Hepatocyte (in vitro differentiated cells): Measurements from ENCODE around the gene MLXIP. TPM values are rescaled to one million over a fixed set of nuclear protein-coding genes. Genes with fewer than 3 reads are reported as not detected.

ENCODE experiments used
- DNase-seq: peaks from one replicate; pipeline ENCODE4 v3.0.0-alpha.2; 2016; ENCODE audit warnings: low spot score
- H2AFZ ChIP-seq: fragments of 200-600 bp; sonication (generic); 2 replicates; pipeline ENCODE4 v1.6.0; 2016; ENCODE audit warnings: antibody characterized with exemption, mild to moderate bottlenecking
- H3K27ac ChIP-seq: fragments of 200-600 bp; sonication (generic); 2 replicates; pipeline ENCODE4 v1.5.1; 2016; ENCODE audit warnings: mild to moderate bottlenecking
- H3K27me3 ChIP-seq: fragments of 200-600 bp; sonication (generic); 2 replicates; pipeline ENCODE4 v1.6.1; 2016
- H3K36me3 ChIP-seq: fragments of 200-600 bp; sonication (generic); replicated peaks from 2 replicates; pipeline ENCODE4 v1.5.1; 2016; ENCODE audit warnings: low read depth; ENCODE audit not compliant: insufficient read depth
- H3K4me1 ChIP-seq: fragments of 200-600 bp; sonication (generic); 2 replicates; pipeline ENCODE4 v1.5.1; 2016; ENCODE audit warnings: mild to moderate bottlenecking, moderate library complexity; ENCODE audit not compliant: insufficient read depth
- H3K4me2 ChIP-seq: fragments of 200-600 bp; sonication (generic); 2 replicates; pipeline ENCODE4 v1.6.0; 2016
- H3K4me3 ChIP-seq: fragments of 200-600 bp; sonication (generic); 2 replicates; pipeline ENCODE4 v1.5.1; 2016; ENCODE audit warnings: mild to moderate bottlenecking
- H3K79me2 ChIP-seq: fragments of 200-600 bp; sonication (generic); 2 replicates; pipeline ENCODE4 v1.6.0; 2017; ENCODE audit warnings: mild to moderate bottlenecking
- H3K9me2 ChIP-seq: fragments of 200-600 bp; sonication (generic); replicated peaks from 2 replicates; pipeline ENCODE4 v1.6.0; 2017; ENCODE audit warnings: mild to moderate bottlenecking; ENCODE audit not compliant: insufficient read depth
- H3K9me3 ChIP-seq: fragments of 200-600 bp; sonication (generic); 2 replicates; pipeline ENCODE4 v1.5.1; 2016; ENCODE audit warnings: low read depth, mild to moderate bottlenecking
- H4K20me1 ChIP-seq: fragments of 200-600 bp; sonication (generic); 2 replicates; pipeline ENCODE4 v1.6.0; 2016; ENCODE audit warnings: mild to moderate bottlenecking; ENCODE audit not compliant: insufficient read depth, poor library complexity, severe bottlenecking
- CTCF ChIP-seq: fragments of 200-600 bp; sonication (generic); IDR thresholded peaks from 2 replicates; pipeline ENCODE4 v1.5.1; 2016; ENCODE audit warnings: antibody characterized with exemption, mild to moderate bottlenecking; ENCODE audit not compliant: poor library complexity
- EZH2 ChIP-seq: fragments of 200-600 bp; sonication (generic); IDR thresholded peaks from 2 replicates; pipeline ENCODE4 v1.6.1; 2016; ENCODE audit warnings: antibody characterized with exemption, mild to moderate bottlenecking, borderline replicate concordance
- EZH2phosphoT487 ChIP-seq: fragments of 200-600 bp; sonication (generic); IDR thresholded peaks from one replicate; pipeline ENCODE4 v1.6.1; 2018; ENCODE audit warnings: antibody characterized with exemption, mild to moderate bottlenecking, low read depth, moderate library complexity; ENCODE audit not compliant: unreplicated experiment, severe bottlenecking
- WGBS: methylation state at CpG from one replicate; pipeline ENCODE4 v1.1.6; 2016; ENCODE audit warnings: low lambda C conversion rate; ENCODE audit errors: missing lambda C conversion rate; 5-methylcytosine and 5-hydroxymethylcytosine counted together
- polyA plus RNA-seq: library from polyadenylated mRNA; unstranded; fragments of >200 nt; fragmentation: Nextera tagmentation; extraction: Ambion mirVana; gene quantifications from 2 replicates; pipeline ENCODE4 v1.2.1, GENCODE V29; 2016
- total RNA-seq: library from RNA; depleted of rRNA; stranded (reverse); fragments of >200 nt; gene quantifications from 2 replicates; pipeline ENCODE4 v1.2.3, GENCODE V29; 2014

The MLXIP gene
- total and polyA plus RNA-seq, 2 experiments from 2014 or later: 11.5 to 33.1 TPM

- Histone ChIP-seq H2AFZ (no peak overlapping the region), H3K9me2 (no peaks in the 10 kb centered on the region), H3K4me1 (no peaks in the 10 kb centered on the region), H4K20me1 (peaks cover 2% of the 10 kb centered on the region), H3K27ac (no peak overlapping the region), H3K4me2 (no peak overlapping the region), H3K9me3 (no peaks in the 10 kb centered on the region), H3K4me3 (no peak overlapping the region), H3K27me3 (no peaks in the 10 kb centered on the region), H3K79me2 (peaks cover 54% of the 10 kb centered on the region), H3K36me3 (no peaks in the 10 kb centered on the region)
- no peak for TF ChIP-seq EZH2
- DNase-seq: no peak
- 97% methylated on average over 6 of the region's 14 CpGs for WGBS
Measured at GRCh38 chr12:122124370-122124769, 45.8 kb downstream of the MLXIP start.

GRCh38 chr12:122125452-122126341 is 47.1 kb downstream of the MLXIP start:
- H3K9me2 ChIP-seq: no peaks in the 10 kb centered on the region
- no peak for TF ChIP-seq EZH2
- TF ChIP-seq EZH2phosphoT487: no peak
- no peak for TF ChIP-seq CTCF
- no peaks in the 10 kb centered on the region for H3K9me3 ChIP-seq
- H3K36me3 ChIP-seq: no peaks in the 10 kb centered on the region
- H3K4me1 ChIP-seq: no peaks in the 10 kb centered on the region
- no peak overlapping the region for H3K27ac ChIP-seq
- WGBS: 93% methylated on average over 13 of the region's 13 CpGs
- no peak for DNase-seq
- H3K27me3 ChIP-seq: no peaks in the 10 kb centered on the region
- no peak overlapping the region for H2AFZ ChIP-seq
- no peak overlapping the region for H3K4me2 ChIP-seq
- H4K20me1 ChIP-seq: peaks cover 2% of the 10 kb centered on the region
- H3K4me3 ChIP-seq: no peak overlapping the region
- peaks cover 43% of the 10 kb centered on the region for H3K79me2 ChIP-seq

- Histone ChIP-seq H3K9me2 (no peaks in the 10 kb centered on the region), H3K4me2 (no peak overlapping the region), H3K27me3 (no peaks in the 10 kb centered on the region), H3K27ac (no peak overlapping the region), H3K9me3 (no peaks in the 10 kb centered on the region), H3K36me3 (no peaks in the 10 kb centered on the region), H3K4me1 (no peaks in the 10 kb centered on the region), H3K4me3 (no peak overlapping the region), H2AFZ (no peak overlapping the region), H4K20me1 (peaks cover 2% of the 10 kb centered on the region), H3K79me2 (peaks cover 39% of the 10 kb centered on the region)
- DNase-seq: no peak
- WGBS: 91% methylated on average over 7 of the region's 7 CpGs
- TF ChIP-seq EZH2 (no peak), EZH2phosphoT487 (no peak), CTCF (no peak)
Measured at GRCh38 chr12:122126342-122126635, 47.7 kb downstream of the MLXIP start.

GRCh38 chr12:122126713-122127597 is 48.4 kb downstream of the MLXIP start:
- H3K27me3 ChIP-seq: no peaks in the 10 kb centered on the region
- H3K36me3 ChIP-seq: no peaks in the 10 kb centered on the region
- 91% methylated on average over 15 of the region's 15 CpGs for WGBS
- peaks cover 36% of the 10 kb centered on the region for H3K79me2 ChIP-seq
- H3K9me2 ChIP-seq: no peaks in the 10 kb centered on the region
- DNase-seq: no peak
- H2AFZ ChIP-seq: no peak overlapping the region
- no peaks in the 10 kb centered on the region for H3K4me1 ChIP-seq
- H4K20me1 ChIP-seq: peaks cover 2% of the 10 kb centered on the region
- H3K9me3 ChIP-seq: no peaks in the 10 kb centered on the region
- H3K4me3 ChIP-seq: no peak overlapping the region
- no peak overlapping the region for H3K27ac ChIP-seq
- TF ChIP-seq CTCF (no peak), EZH2 (no peak), EZH2phosphoT487 (no peak)
- H3K4me2 ChIP-seq: no peak overlapping the region
